Right renal cortex interstitium (tissue), 3 donors: ENCODE results near the gene HMSD. TPM values are rescaled to one million over a fixed set of nuclear protein-coding genes. Genes with fewer than 3 reads are reported as not detected.

ENCODE experiments used
- DNase-seq, 3 donors: peaks; one replicate each; pipeline ENCODE4 v3.0.0-alpha.2; 2013; ENCODE audit warnings: low read depth in 3 of 3, low spot score in 2 of 3
- polyA plus RNA-seq, 3 donors: library from polyadenylated mRNA; unstranded; fragments of 120-200 nt; gene quantifications; one replicate each; pipeline ENCODE4 v1.2.1, GENCODE V29; 2013; ENCODE audit not compliant: insufficient read length in 3 of 3

HMSD gene
- polyA plus RNA-seq, 3 donors: 0.78 to 2.2 (median 1.6) TPM

- no peak for DNase-seq
Observed at GRCh38 chr18:63986885-63987284, 37.8 kb downstream of the HMSD start.

DNA sequence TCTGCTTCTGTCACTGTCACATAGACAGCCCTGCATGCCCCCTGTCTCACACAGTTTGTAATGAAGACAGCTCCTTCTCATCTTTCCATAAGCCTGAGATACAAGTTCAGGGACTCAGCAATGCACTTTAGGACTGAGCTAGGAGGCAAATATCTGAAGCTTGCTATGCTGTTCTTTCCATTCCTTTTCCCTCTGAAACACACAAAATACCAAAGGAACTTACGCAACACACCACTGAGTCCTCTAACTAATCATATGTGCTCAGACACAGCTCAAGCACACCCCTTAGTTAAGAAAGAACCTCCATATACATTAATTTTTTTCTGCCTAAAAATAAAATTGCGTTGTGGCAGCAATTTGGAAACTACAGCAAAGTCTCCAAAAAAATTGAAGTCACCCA is 38.6 kb downstream of the HMSD start:
- no peak for DNase-seq

GRCh38 chr18:63992751-63993150 is 43.6 kb downstream of the HMSD start:
- no peak for DNase-seq

DNA sequence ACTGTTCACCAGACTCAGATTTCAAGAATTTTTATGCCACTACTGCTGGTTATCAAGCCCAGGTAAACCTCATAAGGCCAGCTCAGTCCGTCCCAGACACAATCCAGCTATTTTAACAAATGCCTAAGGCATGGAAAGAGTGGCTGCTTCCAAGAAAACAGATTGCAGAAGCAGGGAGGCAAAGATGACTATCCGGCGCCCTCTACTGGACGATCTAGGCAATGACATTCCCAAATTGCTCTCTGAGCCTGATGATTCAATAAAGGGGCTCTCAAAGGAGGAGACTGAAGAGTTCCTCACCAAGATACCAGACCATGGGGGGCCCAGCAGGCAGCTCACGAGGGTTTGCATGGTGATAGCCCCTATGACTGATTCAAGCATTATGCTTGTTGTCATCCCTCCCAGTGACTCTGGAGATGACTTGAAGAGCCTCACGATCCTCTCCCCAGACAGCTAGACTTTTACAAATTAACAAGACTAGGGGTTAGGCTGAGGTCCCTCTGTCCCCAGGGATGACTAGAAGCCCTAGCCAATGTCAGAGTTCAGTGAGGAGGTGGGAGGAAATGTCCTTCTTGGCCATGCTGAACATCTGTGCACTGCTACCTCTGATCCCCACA is 45.8 kb downstream of the HMSD start:
- no peak for DNase-seq

DNA sequence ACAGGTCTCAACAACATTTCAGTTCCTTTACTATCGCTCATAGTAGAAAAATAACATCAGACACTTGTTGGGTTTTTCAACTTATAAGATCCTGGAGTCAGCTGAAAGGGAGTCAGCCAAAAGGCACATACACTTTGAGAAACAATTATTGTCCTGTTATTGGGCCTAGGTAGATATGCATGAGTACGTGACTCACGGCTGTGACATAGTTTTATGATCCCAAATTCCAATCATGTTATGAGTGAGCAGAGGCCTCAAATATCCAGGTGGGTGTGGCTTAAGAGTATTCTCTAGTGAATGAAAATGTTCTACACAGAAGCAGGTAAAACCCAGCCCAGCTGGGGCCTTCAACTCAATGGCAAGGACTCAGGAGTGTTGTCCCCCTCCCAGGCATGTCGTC is 47.9 kb downstream of the HMSD start:
- DNase-seq: no peak

GRCh38 chr18:63997606-63998005 is 48.5 kb downstream of the HMSD start:
- no peak for DNase-seq

DNA sequence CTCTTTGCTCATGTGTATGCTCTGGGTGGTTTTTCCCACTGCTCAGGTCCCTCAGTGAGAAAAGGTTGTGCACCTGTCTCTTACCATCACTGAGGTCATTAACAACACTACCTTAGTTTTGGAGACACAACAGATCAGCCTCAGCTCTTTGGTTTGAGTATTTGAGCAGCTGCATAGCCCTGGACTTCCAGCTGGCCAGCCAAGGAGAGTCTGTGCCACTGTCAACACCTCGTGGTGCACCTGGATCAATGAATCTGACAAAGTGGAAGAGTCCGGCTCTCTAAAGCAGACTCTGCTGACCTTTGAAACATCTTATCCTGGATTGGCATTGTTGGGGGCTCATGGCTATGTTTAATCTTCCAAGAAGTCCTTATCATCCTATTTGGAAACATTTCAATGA is 50.8 kb downstream of the HMSD start:
- no peak for DNase-seq

DNA sequence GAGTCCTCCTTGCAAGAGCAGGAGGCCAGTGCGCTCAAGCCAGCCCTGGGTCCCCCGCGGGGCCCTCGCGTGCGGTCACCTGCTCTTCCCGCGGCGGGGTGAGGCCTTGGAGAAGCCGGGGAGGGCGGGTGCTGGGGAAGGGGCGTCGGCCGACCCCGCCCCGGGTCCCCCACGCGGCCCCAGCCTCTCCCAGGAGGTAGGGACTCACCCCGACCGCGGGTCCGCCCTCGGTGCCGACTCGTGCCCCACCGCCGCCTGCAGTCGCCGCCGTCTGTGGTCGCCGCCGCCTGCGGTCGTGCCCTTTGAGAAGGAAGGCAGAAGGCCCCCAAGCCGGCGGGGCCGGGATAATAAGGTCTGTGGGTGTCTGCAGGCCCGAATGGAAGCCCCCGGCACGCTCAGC is 53.5 kb downstream of the HMSD start:
- no peak for DNase-seq

- no peak for DNase-seq
Observed at GRCh38 chr18:64009305-64009704, 60.2 kb downstream of the HMSD start.

Other genes starting within 250 kb of the HMSD start
- gene SERPINB11, start 246.3 kb upstream of the HMSD start, polyA plus RNA-seq: not detected
- gene SERPINB7, start 173.9 kb upstream of the HMSD start, polyA plus RNA-seq: under 1 TPM; 0.32 to 0.76 (median 0.47) TPM
- gene SERPINB2, start 61.6 kb upstream of the HMSD start, polyA plus RNA-seq: under 1 TPM in 2 of 3 donors, not detected in 1; 0.06 to 0.15 TPM
- gene SERPINB10, start 41.3 kb upstream of the HMSD start, polyA plus RNA-seq: under 1 TPM; 0.06 to 0.58 (median 0.40) TPM
- 1 to 10 TPM; 3.2 to 4.5 (median 3.9) TPM for gene SERPINB8, start 20.8 kb downstream of the HMSD start, polyA plus RNA-seq
- 1 to 10 TPM; 2.3 to 4.1 (median 3.4) TPM for gene LINC00305, start 199.8 kb downstream of the HMSD start, polyA plus RNA-seq